Measurements from ENCODE around the gene ATG7.

Gene ATG7

GRCh38 chr3:11600501-11601282, 328.5 kb downstream of the ATG7 start:
- no peak for DNase-seq

- DNase-seq: no peak
These were observed 329.4 kb downstream of the ATG7 start for GRCh38 chr3:11601446-11602238.

- DNase-seq: no peak
These were observed 330.1 kb downstream of the ATG7 start for GRCh38 chr3:11602239-11602840.

- DNase-seq: no peak
These were observed 330.8 kb downstream of the ATG7 start for GRCh38 chr3:11602886-11603527.

- DNase-seq: no peak
These were observed 331.4 kb downstream of the ATG7 start for GRCh38 chr3:11603628-11604027.

GRCh38 chr3:11604139-11604892, 332.1 kb downstream of the ATG7 start:
- no peak for DNase-seq

GRCh38 chr3:11605398-11605797, 333.2 kb downstream of the ATG7 start:
- no peak for DNase-seq

GRCh38 chr3:11606090-11606784, 334.0 kb downstream of the ATG7 start:
- no peak for DNase-seq

- no peak for DNase-seq
These were observed 334.8 kb downstream of the ATG7 start for GRCh38 chr3:11606865-11607440.

Data from CD4-positive, alpha-beta T cell treated with Interleukin-17A for 4 hours (primary cell).